MCF 10A (cell line): ENCODE results near the gene CDKL5. TPM values are rescaled to one million over a fixed set of nuclear protein-coding genes. Genes with fewer than 3 reads are reported as not detected.

Source experiments
- BruUV-seq: library from RNA; stranded (reverse); fragments of 400-500 nt; replicated peaks from 2 replicates; lab custom pipeline; 2021; lab: Mats Ljungman, UMichigan
- CTCF ChIA-PET: fragments of 300-600 bp; sonication (Branson Sonifier 250); formaldehyde crosslinking; extraction: SDS; loops from one replicate; lab custom pipeline; 2021; ENCODE audit warnings: antibody characterized with exemption, inconsistent platforms; lab: Yijun Ruan, JAX
- POLR2A ChIA-PET: fragments of 300-600, 350-650 bp; sonication (Branson Sonifier 250); formaldehyde crosslinking; extraction: SDS; loops from one replicate; lab custom pipeline; 2020; ENCODE audit warnings: antibody characterized with exemption, inconsistent platforms; lab: Yijun Ruan, JAX
- DNase-seq: peaks from one replicate; pipeline ENCODE4 v3.0.0-alpha.2; 2018; ENCODE audit not compliant: unreplicated experiment
- H3K27ac Mint-ChIP-seq: one replicate; pipeline ENCODE4 v1.8.0; 2022; ENCODE audit warnings: mild to moderate bottlenecking, low read depth, mixed read lengths; ENCODE audit not compliant: unreplicated experiment
- H3K27me3 Mint-ChIP-seq: one replicate; pipeline ENCODE4 v1.8.0; 2022; ENCODE audit warnings: mixed read lengths; ENCODE audit not compliant: insufficient read depth, unreplicated experiment
- H3K36me3 Mint-ChIP-seq: one replicate; pipeline ENCODE4 v1.8.0; 2022; ENCODE audit warnings: mild to moderate bottlenecking, moderate library complexity, mixed read lengths; ENCODE audit not compliant: insufficient read depth, unreplicated experiment
- H3K4me1 Mint-ChIP-seq: one replicate; pipeline ENCODE4 v1.8.0; 2022; ENCODE audit warnings: mixed read lengths; ENCODE audit not compliant: insufficient read depth, unreplicated experiment
- H3K4me3 Mint-ChIP-seq: one replicate; pipeline ENCODE4 v1.8.0; 2022; ENCODE audit warnings: mild to moderate bottlenecking, moderate library complexity, mixed read lengths; ENCODE audit not compliant: unreplicated experiment
- H3K9me3 Mint-ChIP-seq: one replicate; pipeline ENCODE4 v1.8.0; 2022; ENCODE audit warnings: mixed read lengths; ENCODE audit not compliant: unreplicated experiment
- CTCF ChIP-seq: fragments of 200-600 bp; IDR thresholded peaks from one replicate; pipeline ENCODE4 v1.8.0; 2022; ENCODE audit warnings: antibody characterized with exemption, mild to moderate bottlenecking; ENCODE audit not compliant: unreplicated experiment
- intact Hi-C: fragments of 100-400 bp; cut with micrococcal nuclease; formaldehyde crosslinking; loops from 2 replicates; pipeline ENCODE4 v1.14.1; 2022
- total RNA-seq: library from RNA; stranded (reverse); gene quantifications from 2 replicates; pipeline ENCODE4 v1.2.3, GENCODE V29; 2022

CDKL5 gene
- total RNA-seq, 1 experiment from 2014 or later = 8.2 TPM

DNA sequence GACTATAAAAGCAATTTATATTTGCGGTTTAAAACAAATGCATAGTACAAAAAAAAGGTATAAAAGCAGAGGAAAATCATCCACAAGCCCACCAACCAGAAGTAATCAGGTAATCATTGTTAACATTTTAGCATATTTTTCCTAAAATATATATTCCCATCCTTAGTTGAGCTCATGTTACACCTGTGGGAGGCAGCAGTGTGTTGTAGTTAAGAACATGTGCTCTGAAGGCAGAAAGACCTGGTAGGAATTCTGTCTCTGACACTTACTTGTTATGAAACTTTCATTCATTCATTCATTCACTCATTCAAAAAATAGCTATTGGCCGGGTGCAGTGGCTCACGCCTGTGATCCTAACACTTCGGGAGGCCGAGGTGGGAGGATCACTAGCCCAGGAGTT lies 15.4 kb upstream of the CDKL5 start:
- BruUV-seq = no TSS peak
- H3K4me1 Mint-ChIP-seq = no peaks in the 10 kb centered on the region
- H3K27me3 Mint-ChIP-seq = no peaks in the 10 kb centered on the region
- H3K4me3 Mint-ChIP-seq = no peak overlapping the region
- no peaks in the 10 kb centered on the region for H3K36me3 Mint-ChIP-seq
- CTCF ChIA-PET = interaction anchor here (0.6 to 2.6 kb wide), 18 partner anchors 10 to 924 kb away, joined by 3 to 18 read pairs (median 4); no protein-coding TSS in a partner anchor
- H3K27ac Mint-ChIP-seq = no peak overlapping the region
- intact Hi-C loops = loop anchor here (1.0 to 10.0 kb wide), 3 partner anchors 476 to 585 kb away; no protein-coding TSS in a partner anchor
- peak; percentile 55 for DNase-seq
- no peaks in the 10 kb centered on the region for H3K9me3 Mint-ChIP-seq
- POLR2A ChIA-PET = interaction anchor here (0.7 to 1.4 kb wide), 5 partner anchors 16 to 665 kb away, joined by 3 to 6 read pairs (median 3); no protein-coding TSS in a partner anchor
- peak; percentile 44 for TF ChIP-seq CTCF

- ChIA-PET CTCF (no interaction called here), POLR2A (no interaction called here)
- H3K9me3 Mint-ChIP-seq = no peaks in the 10 kb centered on the region
- no peak overlapping the region for H3K27ac Mint-ChIP-seq
- DNase-seq = no peak
- H3K27me3 Mint-ChIP-seq = no peaks in the 10 kb centered on the region
- no peaks in the 10 kb centered on the region for H3K36me3 Mint-ChIP-seq
- no TSS peak for BruUV-seq
- intact Hi-C loops = loop anchor here (10.0 kb wide), 1 partner anchor 579 kb away; no protein-coding TSS in a partner anchor
- H3K4me1 Mint-ChIP-seq = no peaks in the 10 kb centered on the region
- H3K4me3 Mint-ChIP-seq = no peak overlapping the region
- TF ChIP-seq CTCF = no peak
These were observed 10.0 kb upstream of the CDKL5 start for GRCh38 chrX:18415386-18415785.

DNA sequence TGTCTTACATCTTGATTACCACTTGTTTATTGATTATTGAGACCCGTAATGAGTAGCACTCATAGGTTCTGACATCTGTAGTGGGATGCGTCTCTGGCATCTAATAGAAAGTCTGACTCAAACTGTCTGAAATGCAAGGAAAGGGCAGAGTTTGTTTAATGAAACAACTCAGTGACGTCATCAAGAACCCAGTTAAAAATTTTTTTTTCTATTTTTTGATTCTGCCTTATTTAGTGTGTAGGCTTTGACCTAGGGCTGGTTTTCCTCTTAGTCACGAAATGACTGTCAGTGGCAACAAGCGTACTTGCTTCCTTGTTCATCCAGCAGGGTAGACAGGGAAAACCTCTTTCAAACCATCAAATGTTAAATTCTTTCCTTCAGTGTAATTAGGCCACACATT lies 3.1 kb upstream of the CDKL5 start:
- Mint-ChIP-seq H3K4me3 (no peak overlapping the region), H3K27ac (no peak overlapping the region), H3K36me3 (no peaks in the 10 kb centered on the region), H3K9me3 (no peaks in the 10 kb centered on the region), H3K4me1 (peaks cover 13% of the 10 kb centered on the region), H3K27me3 (no peaks in the 10 kb centered on the region)
- no TSS peak for BruUV-seq
- intact Hi-C loops = loop anchor here (10.0 kb wide), 1 partner anchor 262 kb away; no protein-coding TSS in a partner anchor
- DNase-seq = peak; percentile 41
- POLR2A ChIA-PET = no interaction called here
- CTCF ChIA-PET = interaction anchor here (0.6 kb wide), 1 partner anchor 492 kb away, joined by 3 read pairs; no protein-coding TSS in a partner anchor
- TF ChIP-seq CTCF = no peak

- intact Hi-C loops = loop anchor here (10.0 kb wide), 1 partner anchor 262 kb away; no protein-coding TSS in a partner anchor
- Mint-ChIP-seq H3K36me3 (no peaks in the 10 kb centered on the region), H3K9me3 (no peaks in the 10 kb centered on the region), H3K4me1 (peaks cover 13% of the 10 kb centered on the region), H3K27me3 (no peaks in the 10 kb centered on the region), H3K27ac (no peak overlapping the region), H3K4me3 (no peak overlapping the region)
- CTCF ChIA-PET = no interaction called here
- POLR2A ChIA-PET = no interaction called here
- no TSS peak for BruUV-seq
- TF ChIP-seq CTCF = no peak
- no peak for DNase-seq
These were observed 2.5 kb upstream of the CDKL5 start for GRCh38 chrX:18422886-18423285.
